Uterus (tissue), 2 donors: ENCODE measurements around the gene GGTA1.

Source experiments
- CTCF ChIP-seq, 4 experiments: fragments of 200-600 bp in 2 of 4; fragments of 450-650 bp in 2 of 4; sonication (generic) in 2 of 4; IDR thresholded peaks; one replicate each; pipeline ENCODE4 v1.5.1; 2016 to 2019; ENCODE audit warnings: antibody characterized with exemption in 4 of 4, mild to moderate bottlenecking in 2 of 4, moderate library complexity in 1 of 4
- POLR2A ChIP-seq, 2 donors: fragments of 450-650 bp; IDR thresholded peaks; one replicate each; pipeline ENCODE4 v1.6.1; 2016; ENCODE audit warnings: antibody characterized with exemption in 2 of 2, mild to moderate bottlenecking in 1 of 2, moderate library complexity in 1 of 2

- no peak for TF ChIP-seq POLR2A (IDR thresholded peaks at IDR 0.05)
- no peak for TF ChIP-seq CTCF (IDR thresholded peaks at IDR 0.05)
Measured at GRCh38 chr9:121478816-121479676, 20.6 kb downstream of the GGTA1 start.
